ENCODE data around the gene CERS6. TPM values are rescaled to one million over a fixed set of nuclear protein-coding genes. Genes with fewer than 3 reads are reported as not detected.

CERS6 gene
- total RNA-seq, 1 donor from 2014 or later, result 21.8 TPM

DNA sequence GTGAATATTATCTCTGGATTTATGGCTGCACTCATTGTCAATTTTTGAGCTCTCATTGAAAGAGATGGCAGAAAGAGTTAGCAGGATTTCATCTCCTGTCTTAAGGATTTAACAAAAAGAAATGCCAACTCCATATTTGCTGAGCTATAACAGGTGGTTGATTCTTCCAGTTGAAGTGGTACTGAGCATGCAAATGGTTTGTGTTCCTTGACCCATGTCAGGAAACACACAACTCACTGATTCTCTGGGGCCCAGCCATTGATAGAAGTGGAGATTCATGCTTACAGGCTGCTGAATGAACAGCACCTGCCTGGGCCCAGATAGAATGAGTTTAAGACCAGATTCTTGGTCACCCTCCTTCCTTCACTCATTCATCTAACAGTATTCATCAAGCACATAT is 128.8 kb downstream of the CERS6 start:
- Histone ChIP-seq H3K4me3 (no peak overlapping the region), H3K4me1 (no peaks in the 10 kb centered on the region), H3K27ac (no peak overlapping the region), H3K9me3 (no peaks in the 10 kb centered on the region), H3K36me3 (no peaks in the 10 kb centered on the region), H3K27me3 (ENCODE audit: low read depth) (no peaks in the 10 kb centered on the region)
- intact Hi-C loops (cut with DNase I), result no loop called here
- DNase-seq (no peak), ATAC-seq (no peak)
- TF ChIP-seq, protein P1, sequence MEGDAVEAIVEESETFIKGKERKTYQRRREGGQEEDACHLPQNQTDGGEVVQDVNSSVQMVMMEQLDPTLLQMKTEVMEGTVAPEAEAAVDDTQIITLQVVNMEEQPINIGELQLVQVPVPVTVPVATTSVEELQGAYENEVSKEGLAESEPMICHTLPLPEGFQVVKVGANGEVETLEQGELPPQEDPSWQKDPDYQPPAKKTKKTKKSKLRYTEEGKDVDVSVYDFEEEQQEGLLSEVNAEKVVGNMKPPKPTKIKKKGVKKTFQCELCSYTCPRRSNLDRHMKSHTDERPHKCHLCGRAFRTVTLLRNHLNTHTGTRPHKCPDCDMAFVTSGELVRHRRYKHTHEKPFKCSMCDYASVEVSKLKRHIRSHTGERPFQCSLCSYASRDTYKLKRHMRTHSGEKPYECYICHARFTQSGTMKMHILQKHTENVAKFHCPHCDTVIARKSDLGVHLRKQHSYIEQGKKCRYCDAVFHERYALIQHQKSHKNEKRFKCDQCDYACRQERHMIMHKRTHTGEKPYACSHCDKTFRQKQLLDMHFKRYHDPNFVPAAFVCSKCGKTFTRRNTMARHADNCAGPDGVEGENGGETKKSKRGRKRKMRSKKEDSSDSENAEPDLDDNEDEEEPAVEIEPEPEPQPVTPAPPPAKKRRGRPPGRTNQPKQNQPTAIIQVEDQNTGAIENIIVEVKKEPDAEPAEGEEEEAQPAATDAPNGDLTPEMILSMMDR (IDR thresholded peaks at IDR 0.05), result no peak

DNA sequence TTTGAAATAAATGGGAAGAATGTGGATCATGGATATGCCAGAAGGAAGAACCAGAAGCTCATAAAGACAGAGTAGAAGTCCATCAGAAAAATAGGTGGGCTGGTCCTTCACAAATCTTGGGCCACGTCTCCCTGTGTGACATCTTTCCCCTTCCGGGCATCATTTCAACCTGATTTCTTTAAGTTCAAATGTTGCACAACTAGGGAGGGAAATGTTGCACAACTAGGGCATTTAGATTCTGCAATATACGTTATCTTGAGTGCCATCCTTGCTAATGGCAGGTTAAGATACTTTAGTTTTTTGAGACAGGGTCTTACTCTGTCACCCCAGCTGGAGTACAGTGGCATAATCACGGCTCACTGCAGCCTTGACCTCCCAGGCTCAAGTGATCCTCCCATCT is 129.6 kb downstream of the CERS6 start:
- DNase-seq, result no peak
- no peak overlapping the region for H3K4me3 ChIP-seq
- no peaks in the 10 kb centered on the region for H3K4me1 ChIP-seq
- TF ChIP-seq, protein P1 (IDR thresholded peaks at IDR 0.05), result no peak
- no peak overlapping the region for H3K27ac ChIP-seq
- no peak for ATAC-seq
- H3K9me3 ChIP-seq, result no peaks in the 10 kb centered on the region
- H3K27me3 ChIP-seq (ENCODE audit: low read depth), result no peaks in the 10 kb centered on the region
- H3K36me3 ChIP-seq, result no peaks in the 10 kb centered on the region
- intact Hi-C loops (cut with DNase I), result no loop called here

DNA sequence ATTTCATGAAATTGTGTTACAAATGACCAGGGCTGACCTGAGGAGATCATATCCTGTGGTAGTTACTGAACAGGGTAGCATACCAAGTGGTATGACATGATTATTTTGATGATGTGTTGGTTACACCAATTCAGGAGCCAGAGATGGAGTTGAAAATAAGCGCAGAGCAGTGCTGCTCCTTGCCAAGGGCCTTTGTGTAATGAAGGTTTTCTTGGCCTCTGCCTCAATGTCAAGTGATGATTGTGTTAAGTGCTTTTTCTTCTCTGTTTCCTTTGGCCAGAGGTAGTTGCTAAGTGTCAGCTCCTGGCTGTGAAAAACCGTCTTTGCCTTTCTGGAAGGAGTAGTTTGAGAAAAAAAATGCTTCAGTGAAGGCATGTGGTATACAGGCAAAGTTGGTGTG is 131.2 kb downstream of the CERS6 start:
- Histone ChIP-seq H3K36me3 (no peaks in the 10 kb centered on the region), H3K4me3 (no peak overlapping the region), H3K27ac (no peak overlapping the region), H3K27me3 (ENCODE audit: low read depth) (no peaks in the 10 kb centered on the region), H3K4me1 (no peaks in the 10 kb centered on the region), H3K9me3 (no peaks in the 10 kb centered on the region)
- intact Hi-C loops (cut with DNase I), result no loop called here
- TF ChIP-seq, protein P1 (IDR thresholded peaks at IDR 0.05), result no peak
- no peak for ATAC-seq
- no peak for DNase-seq

DNA sequence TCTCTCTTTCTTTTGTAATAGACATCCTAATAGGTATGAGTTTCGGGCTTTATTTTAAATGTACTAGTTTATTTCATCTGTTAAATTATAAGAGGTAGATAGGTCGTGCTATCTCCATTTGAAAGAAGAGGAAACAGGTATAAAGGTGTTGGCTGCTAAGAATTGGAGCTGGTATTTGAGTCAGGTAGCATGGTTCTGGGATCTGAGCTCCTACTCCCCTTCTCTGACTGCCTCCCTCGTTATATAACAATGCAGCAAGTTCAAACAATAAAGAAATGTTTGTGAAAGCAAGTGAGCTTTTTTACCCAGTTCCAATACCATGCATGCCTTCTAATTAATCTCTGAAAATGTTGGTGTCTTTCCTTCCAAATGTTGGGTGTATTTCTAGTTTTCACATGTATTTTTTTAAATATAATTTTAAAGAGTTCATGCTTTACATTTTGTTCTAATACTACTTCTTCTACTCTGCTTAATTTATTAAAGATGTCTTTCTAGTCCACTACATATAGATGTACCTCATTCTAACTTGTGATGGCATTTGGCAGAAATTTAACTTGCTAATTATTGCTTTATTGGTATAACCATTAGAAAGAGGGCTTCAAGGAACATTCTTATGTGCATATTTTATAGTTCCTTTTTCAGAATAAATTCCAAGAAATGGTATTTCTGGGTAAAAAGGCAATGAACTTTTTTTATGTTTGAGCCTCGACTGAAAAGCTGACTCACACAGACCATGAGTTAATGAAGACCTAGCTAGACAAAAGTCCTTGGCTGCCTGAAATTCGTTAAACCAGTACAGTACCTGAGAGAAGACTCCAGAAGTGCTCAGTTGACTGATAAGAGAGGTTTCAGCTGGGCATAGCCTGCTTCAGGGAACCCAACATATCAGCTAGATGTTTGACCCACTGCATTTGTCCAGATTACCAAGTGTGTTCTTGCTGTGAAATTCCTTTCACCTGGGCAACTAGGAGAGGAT is 133.5 kb downstream of the CERS6 start:
- ATAC-seq (no peak), DNase-seq (no peak)
- H3K4me1 ChIP-seq, result no peaks in the 10 kb centered on the region
- intact Hi-C loops (cut with DNase I), result no loop called here
- H3K9me3 ChIP-seq, result no peaks in the 10 kb centered on the region
- no peak overlapping the region for H3K27ac ChIP-seq
- TF ChIP-seq, protein P1 (IDR thresholded peaks at IDR 0.05), result no peak
- no peaks in the 10 kb centered on the region for H3K36me3 ChIP-seq
- no peaks in the 10 kb centered on the region for H3K27me3 ChIP-seq (ENCODE audit: low read depth)
- no peak overlapping the region for H3K4me3 ChIP-seq

DNA sequence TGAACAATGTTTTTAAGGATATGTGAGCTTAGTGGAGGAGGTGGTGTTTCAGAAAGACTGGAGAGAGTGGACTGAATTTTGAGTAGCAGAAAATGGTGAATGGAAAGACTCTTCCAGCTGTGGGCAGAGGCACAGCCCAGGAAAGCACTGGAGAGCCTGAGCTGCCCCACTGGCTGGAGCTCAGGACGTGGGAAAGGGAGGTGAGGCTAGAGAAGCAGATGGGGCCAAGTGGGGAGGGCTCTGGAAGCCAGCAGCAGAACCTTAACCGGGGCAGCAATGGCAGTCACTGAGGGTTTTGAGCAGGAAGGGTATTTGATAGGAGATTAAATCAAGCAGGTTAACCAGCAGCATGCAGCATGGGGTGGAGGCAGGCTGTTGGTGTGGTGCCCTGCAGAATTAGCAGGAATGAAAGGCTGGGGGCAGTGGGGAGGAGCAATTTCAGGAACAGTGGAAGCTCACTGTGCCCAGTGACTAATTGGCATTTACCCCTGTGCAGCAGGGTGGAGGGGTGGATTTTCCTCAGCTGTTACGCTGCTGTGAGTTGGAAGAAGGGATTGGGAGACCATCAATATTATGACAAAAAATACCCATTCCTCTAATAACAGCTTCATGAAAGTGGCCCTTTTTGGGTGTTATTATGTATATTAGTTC is 136.2 kb downstream of the CERS6 start:
- H3K27ac ChIP-seq, result no peak overlapping the region
- ATAC-seq (no peak), DNase-seq (no peak)
- no peaks in the 10 kb centered on the region for H3K36me3 ChIP-seq
- H3K9me3 ChIP-seq, result no peaks in the 10 kb centered on the region
- intact Hi-C loops (cut with DNase I), result no loop called here
- H3K4me3 ChIP-seq, result no peak overlapping the region
- H3K4me1 ChIP-seq, result no peaks in the 10 kb centered on the region
- TF ChIP-seq, protein P1 (IDR thresholded peaks at IDR 0.05), result no peak
- no peaks in the 10 kb centered on the region for H3K27me3 ChIP-seq (ENCODE audit: low read depth)
